Loucy (cell line): Measurements from ENCODE around the gene ABCB10.

Experiments
- CTCF ChIP-seq: fragments of 200-600 bp; sonication (generic); conservative IDR thresholded peaks from 2 replicates; pipeline ENCODE4 v1.5.1; 2014; ENCODE audit warnings: mild to moderate bottlenecking, antibody characterized with exemption, low read length
- EZH2phosphoT487 ChIP-seq: fragments of 200-600 bp; IDR thresholded peaks from 2 replicates; pipeline ENCODE4 v1.6.1; 2018; ENCODE audit warnings: antibody characterized with exemption, mild to moderate bottlenecking, moderate library complexity, borderline replicate concordance

- TF ChIP-seq CTCF (no peak), EZH2phosphoT487 (no peak)
These were observed 39.4 kb upstream of the ABCB10 start for GRCh38 chr1:229597877-229598276.
